ENCODE measurements around the gene SUSD3. TPM values are rescaled to one million over a fixed set of nuclear protein-coding genes. Genes with fewer than 3 reads are reported as not detected.

SUSD3 gene
- polyA plus RNA-seq, 3 donors: 10.5 to 24.6 (median 15.7) TPM

GRCh38 chr9:93071464-93071863 lies 13.0 kb downstream of the SUSD3 start:
- no peaks in the 10 kb centered on the region for H3K27me3 ChIP-seq (ENCODE audit: control insufficient read depth in 2 of 2, insufficient read depth in 2 of 2, low read length in 2 of 2)
- H3K4me2 ChIP-seq (replicated peaks; ENCODE audit: extremely low read depth, low read length, poor library complexity, severe bottlenecking): no peak overlapping the region
- peak overlapping the region in 1 of 7 donors; percentile 38 for H3K27ac Mint-ChIP-seq
- TF ChIP-seq CTCF (IDR thresholded peaks at IDR 0.05): no peak
- H3K4me3 Mint-ChIP-seq: no peak overlapping the region
- DNase-seq: peak in 2 of 3 donors; percentile 34 to 45
- peaks cover 6 to 29% of the 10 kb centered on the region in 2 donors for H3K36me3 Mint-ChIP-seq
- H3K27me3 Mint-ChIP-seq (ENCODE audit: low read depth in 3 of 3): peaks cover 0 to 3% (median 2%) of the 10 kb centered on the region in 3 donors
- no peak overlapping the region for H3K27ac ChIP-seq (ENCODE audit: low read depth in 1 of 2, low read length in 2 of 2)
- H3K4me3 ChIP-seq (replicated peaks in 1 of 3; ENCODE audit: low read depth in 2 of 3, low read length in 3 of 3): no peak overlapping the region
- no peaks in the 10 kb centered on the region for H3K4me1 ChIP-seq (ENCODE audit: control insufficient read depth in 1 of 2, insufficient read depth in 2 of 2, low read length in 2 of 2)
- H4K20me1 ChIP-seq (ENCODE audit: insufficient read depth, low read length): peaks cover 9% of the 10 kb centered on the region
- no peaks in the 10 kb centered on the region for H3K9me3 ChIP-seq (replicated peaks in 1 of 2; ENCODE audit: control insufficient read depth in 1 of 2, insufficient read depth in 1 of 2, low read length in 2 of 2)
- peaks cover 8% of the 10 kb centered on the region for H3K4me1 Mint-ChIP-seq
- 96% methylated on average over 4 of the region's 7 CpGs for WGBS (ENCODE audit: insufficient coverage)
- peaks cover 0 to 8% of the 10 kb centered on the region in 2 donors for H3K36me3 ChIP-seq (replicated peaks in 1 of 2; ENCODE audit: control insufficient read depth in 1 of 2, insufficient read depth in 2 of 2, low read length in 2 of 2)
- H3K9ac ChIP-seq (ENCODE audit: insufficient read depth, low read length, poor library complexity, severe bottlenecking): no peak overlapping the region
- intact Hi-C loops (cut with micrococcal nuclease): no loop called here
- H3K79me2 ChIP-seq (ENCODE audit: insufficient read depth, low read length): peaks cover 5% of the 10 kb centered on the region
- H2AFZ ChIP-seq (ENCODE audit: insufficient read depth, low read depth, low read length, poor library complexity, severe bottlenecking): no peak overlapping the region
- H3K9me3 Mint-ChIP-seq: peaks cover 0 to 2% (median 0%) of the 10 kb centered on the region in 7 donors

DNA sequence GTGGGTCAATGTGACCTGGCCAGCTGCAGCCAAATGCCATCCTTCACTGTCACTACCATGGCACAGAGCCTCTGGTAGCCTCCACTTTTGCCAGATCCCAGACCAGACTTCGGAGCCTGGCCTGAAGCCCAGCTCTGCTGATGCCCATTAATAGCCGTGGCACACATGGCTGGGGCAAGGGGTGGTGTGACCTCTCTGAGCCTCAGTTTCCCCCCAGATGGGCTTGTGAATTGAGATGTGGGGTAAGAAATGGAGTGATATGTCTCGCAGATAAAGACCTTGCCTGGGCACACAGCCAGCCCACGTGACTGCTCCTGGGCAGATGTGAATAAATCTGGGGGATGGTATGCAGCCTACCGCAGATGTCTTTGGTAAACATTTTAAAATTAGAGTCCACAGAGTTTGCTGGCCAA lies 13.9 kb downstream of the SUSD3 start:
- Histone ChIP-seq H3K9me3 (replicated peaks in 1 of 2; ENCODE audit: control insufficient read depth in 1 of 2, insufficient read depth in 1 of 2, low read length in 2 of 2) (no peaks in the 10 kb centered on the region), H3K27ac (ENCODE audit: low read depth in 1 of 2, low read length in 2 of 2) (no peak overlapping the region), H3K27me3 (ENCODE audit: control insufficient read depth in 2 of 2, insufficient read depth in 2 of 2, low read length in 2 of 2) (no peaks in the 10 kb centered on the region), H4K20me1 (ENCODE audit: insufficient read depth, low read length) (peaks cover 9% of the 10 kb centered on the region), H3K4me2 (replicated peaks; ENCODE audit: extremely low read depth, low read length, poor library complexity, severe bottlenecking) (no peak overlapping the region), H2AFZ (ENCODE audit: insufficient read depth, low read depth, low read length, poor library complexity, severe bottlenecking) (no peak overlapping the region), H3K79me2 (ENCODE audit: insufficient read depth, low read length) (peaks cover 5% of the 10 kb centered on the region), H3K4me1 (ENCODE audit: control insufficient read depth in 1 of 2, insufficient read depth in 2 of 2, low read length in 2 of 2) (no peaks in the 10 kb centered on the region), H3K4me3 (replicated peaks in 1 of 3; ENCODE audit: low read depth in 2 of 3, low read length in 3 of 3) (no peak overlapping the region), H3K36me3 (replicated peaks in 1 of 2; ENCODE audit: control insufficient read depth in 1 of 2, insufficient read depth in 2 of 2, low read length in 2 of 2) (peaks cover 0 to 12% of the 10 kb centered on the region in 2 donors), H3K9ac (ENCODE audit: insufficient read depth, low read length, poor library complexity, severe bottlenecking) (no peak overlapping the region)
- WGBS (ENCODE audit: insufficient coverage): 48% methylated on average over 3 of the region's 5 CpGs
- no peak overlapping the region for H3K27ac Mint-ChIP-seq
- peaks cover 3% of the 10 kb centered on the region for H3K4me1 Mint-ChIP-seq
- peaks cover 0 to 2% (median 0%) of the 10 kb centered on the region in 7 donors for H3K9me3 Mint-ChIP-seq
- no peak for DNase-seq
- H3K27me3 Mint-ChIP-seq (ENCODE audit: low read depth in 3 of 3): peaks cover 0 to 3% (median 2%) of the 10 kb centered on the region in 3 donors
- no peak for TF ChIP-seq CTCF (IDR thresholded peaks at IDR 0.05)
- H3K4me3 Mint-ChIP-seq: no peak overlapping the region
- intact Hi-C loops (cut with micrococcal nuclease): no loop called here
- peaks cover 8 to 28% of the 10 kb centered on the region in 2 donors for H3K36me3 Mint-ChIP-seq
